K562 (cell line): Measurements from ENCODE around the gene CARD8. TPM values are rescaled to one million over a fixed set of nuclear protein-coding genes. Genes with fewer than 3 reads are reported as not detected.

ENCODE experiments used
- ATF3 ChIP-seq, 2 experiments: fragments of 450-650 bp in 1 of 2; sonication (generic) in 1 of 2; formaldehyde crosslinking in 1 of 2; IDR thresholded peaks in 1 of 2; conservative IDR thresholded peaks in 1 of 2; 2 replicates each; pipeline versions ENCODE4 v1.6.1 to v1.8.1; 2016 to 2023; ENCODE audit warnings: mild to moderate bottlenecking in 2 of 2, moderate library complexity in 2 of 2, inconsistent platforms in 1 of 2, missing genetic modification reagents in 1 of 2
- BACH1 ChIP-seq: fragments of 200-800 bp; sonication (Bioruptor generic); IDR thresholded peaks from 2 replicates; pipeline ENCODE4 v1.6.1; 2016; ENCODE audit warnings: missing genetic modification characterization, missing compliant biosample characterization
- CAMTA2 ChIP-seq: fragments of 250-450 bp; sonication (Bioruptor Pico); conservative IDR thresholded peaks from 2 replicates; pipeline ENCODE4 v1.5.1; 2022
- CHD2 ChIP-seq: IDR thresholded peaks from 2 replicates; pipeline ENCODE4 v1.6.1; 2011; ENCODE audit warnings: low read depth, low read length
- EP400 ChIP-seq: fragments of 450-650 bp; IDR thresholded peaks from 2 replicates; pipeline ENCODE4 v1.6.1; 2017; ENCODE audit warnings: antibody characterized with exemption, mild to moderate bottlenecking, moderate library complexity
- ESRRA ChIP-seq: fragments of 450-650 bp; IDR thresholded peaks from 2 replicates; pipeline ENCODE4 v1.6.1; 2014; ENCODE audit warnings: low read depth, mild to moderate bottlenecking, moderate library complexity, borderline replicate concordance
- HCFC1 ChIP-seq: IDR thresholded peaks from 2 replicates; pipeline ENCODE4 v1.6.1; 2012; ENCODE audit warnings: low read depth, low read length, improper control_type of control experiment
- HOXB6 ChIP-seq: fragments of 250-450 bp; sonication (Bioruptor Pico); IDR thresholded peaks from 2 replicates; pipeline ENCODE4 v1.5.1; 2022; ENCODE audit warnings: mild to moderate bottlenecking, borderline replicate concordance
- MYBL2 ChIP-seq, 2 experiments: fragments of 450-650 bp in 1 of 2; sonication (generic) in 1 of 2; formaldehyde crosslinking in 1 of 2; IDR thresholded peaks; 2 replicates each; pipeline versions ENCODE4 v1.6.1 to v1.8.1; 2017 to 2022; ENCODE audit warnings: borderline replicate concordance in 1 of 2, inconsistent platforms in 1 of 2, low read depth in 1 of 2, mild to moderate bottlenecking in 1 of 2, missing genetic modification reagents in 1 of 2, moderate library complexity in 1 of 2
- PTRF ChIP-seq: fragments of 450-650 bp; IDR thresholded peaks from 2 replicates; pipeline ENCODE4 v1.6.1; 2016; ENCODE audit warnings: mild to moderate bottlenecking, missing genetic modification characterization, missing compliant biosample characterization
- RBM17 ChIP-seq: fragments of 200-400 bp; formaldehyde crosslinking; IDR thresholded peaks from 2 replicates; pipeline ENCODE4 v1.6.1; 2017; ENCODE audit warnings: low read depth, mild to moderate bottlenecking, low read length, borderline replicate concordance
- RBM22 ChIP-seq: fragments of 200-400 bp; formaldehyde crosslinking; IDR thresholded peaks from 2 replicates; pipeline ENCODE4 v1.6.1; 2018; ENCODE audit warnings: low read length, low read depth; ENCODE audit not compliant: poor library complexity, severe bottlenecking
- ZNF133 ChIP-seq: fragments of 250-450 bp; sonication (Bioruptor Pico); IDR thresholded peaks from 2 replicates; pipeline ENCODE4 v1.4.0; 2020; ENCODE audit warnings: mild to moderate bottlenecking
- ZNF175 ChIP-seq: fragments of 200-800 bp; sonication (Bioruptor generic); IDR thresholded peaks from 2 replicates; pipeline ENCODE4 v1.6.1; 2016; ENCODE audit warnings: low read depth, mild to moderate bottlenecking, missing genetic modification characterization, missing compliant biosample characterization
- ZNF263 ChIP-seq: sonication (generic); formaldehyde crosslinking; IDR thresholded peaks from 2 replicates; pipeline ENCODE4 v1.8.0; 2022; ENCODE audit warnings: mild to moderate bottlenecking, missing genetic modification reagents, borderline replicate concordance
- ZNF512 ChIP-seq: IDR thresholded peaks from 2 replicates; pipeline ENCODE4 v1.6.1; 2016; ENCODE audit warnings: missing genetic modification characterization, missing compliant biosample characterization
- polyA plus RNA-seq, 8 experiments: library from polyadenylated mRNA; depleted of rRNA in 4 of 8; stranded (reverse) in 5 of 8; unstranded in 3 of 8; fragments of >200 nt; fragmentation: Nextera tagmentation in 2 of 8; fragmentation: Illumina TruSeq in 1 of 8; extraction: Ambion mirVana in 2 of 8; extraction: Trizol in 1 of 8; gene quantifications; 2 replicates each; pipeline versions ENCODE4 v1.2.1 to v1.2.3, GENCODE V29; 2011 to 2014; ENCODE audit warnings: inconsistent platforms in 1 of 8, missing spikeins in 1 of 8
- total RNA-seq, 7 experiments: library from RNA; depleted of rRNA in 6 of 7; stranded (reverse); fragments of >200 nt in 6 of 7; fragmentation: Illumina TruSeq in 2 of 7; extraction: Trizol in 2 of 7; gene quantifications; 2 replicates each; pipeline versions ENCODE4 v1.2.1 to v1.2.3, GENCODE V29; 2011 to 2021; ENCODE audit warnings: low replicate concordance in 1 of 7
- TF ChIP-seq, protein P1 (sequence below): fragments of 250-450 bp; sonication (Bioruptor Pico); IDR thresholded peaks from 2 replicates; pipeline ENCODE4 v1.8.0; 2021; ENCODE audit warnings: moderate library complexity, mild to moderate bottlenecking, inconsistent platforms
- TF ChIP-seq, protein P2 (sequence below), 2 experiments: fragments of 450-650 bp in 1 of 2; sonication (generic) in 1 of 2; formaldehyde crosslinking; conservative IDR thresholded peaks; 2 replicates each; pipeline versions ENCODE4 v1.4.0 to v1.8.1; 2020 to 2022; ENCODE audit warnings: mild to moderate bottlenecking in 1 of 2, missing genetic modification reagents in 1 of 2

The CARD8 gene
- total and polyA plus RNA-seq, 9 of the 15 experiments (the other 6 are each of a cell fraction or from before 2014, with no cell fraction given): 11.5 to 26.4 (median 20.8) TPM

DNA sequence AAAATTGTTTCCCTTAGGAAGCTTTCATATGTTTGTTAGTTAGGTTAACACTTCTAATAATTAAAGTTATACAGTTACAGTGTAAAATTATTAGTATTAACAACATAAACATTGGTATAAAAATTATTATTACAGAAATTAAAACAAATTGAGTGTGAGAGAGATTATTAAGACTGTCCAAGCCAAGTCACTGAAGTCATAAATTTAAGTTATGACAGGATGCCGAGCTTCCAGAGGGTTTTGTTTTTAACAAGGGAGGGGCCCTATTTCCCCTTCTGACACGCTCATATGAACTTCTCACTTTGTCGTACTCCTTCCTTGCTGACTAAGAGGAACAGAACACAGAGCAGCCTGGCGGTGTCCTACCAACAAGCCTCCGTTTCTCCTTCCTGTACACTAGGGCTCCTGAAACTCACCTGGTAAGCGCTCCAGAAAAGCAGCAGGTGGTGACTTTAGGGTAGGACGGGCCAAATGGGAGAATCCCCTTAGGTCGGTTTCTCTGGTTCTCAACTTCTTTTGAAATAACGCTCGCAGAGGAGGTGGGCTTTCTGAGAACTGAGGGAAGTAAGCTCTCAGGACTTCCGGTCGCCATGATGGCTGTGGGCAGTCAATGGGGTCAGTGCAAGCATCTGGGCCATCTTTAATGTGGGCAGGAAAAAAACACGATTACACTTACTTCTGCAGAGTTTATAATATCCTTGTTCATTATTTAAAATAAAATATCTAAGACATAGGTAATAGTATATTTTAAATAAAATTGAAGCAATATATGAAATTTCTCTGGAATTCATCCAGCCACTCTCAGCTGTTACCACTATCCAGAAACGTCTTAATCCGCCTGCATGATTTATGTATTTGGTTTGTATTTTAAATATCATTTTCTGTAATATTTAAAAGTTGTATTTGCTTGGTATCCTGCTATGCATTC, at the start of gene CARD8 (continued):
- TF ChIP-seq BACH1 (tag) (peak; percentile 93), ZNF133 (CRISPR knock-in tag) (no peak), HOXB6 (CRISPR knock-in tag) (no peak), ATF3 (IDR thresholded peaks at IDR 0.05) (peak; percentile 62), ATF3 (CRISPR knock-in tag; conservative IDR thresholded peaks at IDR 0.05) (peak; percentile 65; the same call in 1 of the 2 replicates), ZNF512 (tag) (no peak), MYBL2 (IDR thresholded peaks at IDR 0.05; ENCODE audit: low read depth) (peak; percentile 88), MYBL2 (CRISPR knock-in tag; IDR thresholded peaks at IDR 0.05; ENCODE audit: borderline replicate concordance) (no peak), ESRRA (peak; percentile 53; the same call in 1 of the 2 replicates), HCFC1 (peak; percentile 87), PTRF (tag) (no peak), CHD2 (no peak), EP400 (peak; percentile 87), ZNF175 (peak; percentile 84; the same call in 1 of the 2 replicates), ZNF263 (CRISPR knock-in tag) (no peak), CAMTA2 (CRISPR knock-in tag) (no peak), RBM22 (no peak), RBM17 (no peak)
- TF ChIP-seq, protein P1, sequence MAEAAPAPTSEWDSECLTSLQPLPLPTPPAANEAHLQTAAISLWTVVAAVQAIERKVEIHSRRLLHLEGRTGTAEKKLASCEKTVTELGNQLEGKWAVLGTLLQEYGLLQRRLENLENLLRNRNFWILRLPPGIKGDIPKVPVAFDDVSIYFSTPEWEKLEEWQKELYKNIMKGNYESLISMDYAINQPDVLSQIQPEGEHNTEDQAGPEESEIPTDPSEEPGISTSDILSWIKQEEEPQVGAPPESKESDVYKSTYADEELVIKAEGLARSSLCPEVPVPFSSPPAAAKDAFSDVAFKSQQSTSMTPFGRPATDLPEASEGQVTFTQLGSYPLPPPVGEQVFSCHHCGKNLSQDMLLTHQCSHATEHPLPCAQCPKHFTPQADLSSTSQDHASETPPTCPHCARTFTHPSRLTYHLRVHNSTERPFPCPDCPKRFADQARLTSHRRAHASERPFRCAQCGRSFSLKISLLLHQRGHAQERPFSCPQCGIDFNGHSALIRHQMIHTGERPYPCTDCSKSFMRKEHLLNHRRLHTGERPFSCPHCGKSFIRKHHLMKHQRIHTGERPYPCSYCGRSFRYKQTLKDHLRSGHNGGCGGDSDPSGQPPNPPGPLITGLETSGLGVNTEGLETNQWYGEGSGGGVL: no peak
- TF ChIP-seq, protein P2, sequence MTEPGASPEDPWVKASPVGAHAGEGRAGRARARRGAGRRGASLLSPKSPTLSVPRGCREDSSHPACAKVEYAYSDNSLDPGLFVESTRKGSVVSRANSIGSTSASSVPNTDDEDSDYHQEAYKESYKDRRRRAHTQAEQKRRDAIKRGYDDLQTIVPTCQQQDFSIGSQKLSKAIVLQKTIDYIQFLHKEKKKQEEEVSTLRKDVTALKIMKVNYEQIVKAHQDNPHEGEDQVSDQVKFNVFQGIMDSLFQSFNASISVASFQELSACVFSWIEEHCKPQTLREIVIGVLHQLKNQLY (CRISPR knock-in tag; conservative IDR thresholded peaks at IDR 0.05): no peak
